Measurements from ENCODE around the gene TBL3.

Gene TBL3

GRCh38 chr16:1964506-1965395, 7.1 kb upstream of the TBL3 start, which contains the start of gene RPS2 (continued):
- peak; percentile 90 for TF ChIP-seq BCL11B (tag by site-specific recombination; IDR thresholded peaks at IDR 0.05; ENCODE audit: low read depth)
- TF ChIP-seq ZNF513 (tag by site-specific recombination; IDR thresholded peaks at IDR 0.05), result peak; percentile 46; the same call in 1 of the 2 replicates
- peak; percentile 62 for TF ChIP-seq GFI1B (tag by site-specific recombination; IDR thresholded peaks at IDR 0.05)
- 0 out of 2 replicates have a peak, but pooled peaks have one; percentile 41 for TF ChIP-seq ZNF610 (tag by site-specific recombination; IDR thresholded peaks at IDR 0.05; ENCODE audit: borderline replicate concordance)
- TF ChIP-seq REST (tag by site-specific recombination; IDR thresholded peaks at IDR 0.05), result peak; percentile 12; the same call in 1 of the 2 replicates
- TF ChIP-seq IKZF3 (tag by site-specific recombination; IDR thresholded peaks at IDR 0.05), result 0 out of 2 replicates have a peak, but pooled peaks have one; percentile 6
- TF ChIP-seq ZNF521 (tag by site-specific recombination; IDR thresholded peaks at IDR 0.05), result no peak
- TF ChIP-seq TCF7L2 (IDR thresholded peaks at IDR 0.05; ENCODE audit: borderline replicate concordance, low read depth, low read length), result no peak
- 0 out of 2 replicates have a peak, but pooled peaks have one; percentile 21 for TF ChIP-seq KLF7 (tag by site-specific recombination; IDR thresholded peaks at IDR 0.05; ENCODE audit: borderline replicate concordance)
- TF ChIP-seq ZXDB (tag by site-specific recombination; IDR thresholded peaks at IDR 0.05), result peak; percentile 84
- peak; percentile 54; the same call in 1 of the 2 replicates for TF ChIP-seq ATF2 (tag by site-specific recombination; IDR thresholded peaks at IDR 0.05; ENCODE audit: low read depth)
- 0 out of 2 replicates have a peak, but pooled peaks have one; percentile 9 for TF ChIP-seq RBAK (tag by site-specific recombination; IDR thresholded peaks at IDR 0.05)
- TF ChIP-seq ZNF555 (tag by site-specific recombination; conservative IDR thresholded peaks at IDR 0.05), result no peak
- TF ChIP-seq ZNF600 (tag by site-specific recombination; IDR thresholded peaks at IDR 0.05), result peak; percentile 25; the same call in 1 of the 2 replicates
- peak; percentile 93 for TF ChIP-seq ZFHX2 (tag by site-specific recombination; conservative IDR thresholded peaks at IDR 0.05)
- peak; percentile 78; the same call in 1 of the 2 replicates for TF ChIP-seq ZNF2 (tag by site-specific recombination; IDR thresholded peaks at IDR 0.05)
- no peak for TF ChIP-seq ZNF19 (tag by site-specific recombination; IDR thresholded peaks at IDR 0.05; ENCODE audit: low read depth)
- peak; percentile 82; the same call in 1 of the 2 replicates for TF ChIP-seq ZSCAN5A (tag by site-specific recombination; IDR thresholded peaks at IDR 0.05)
- TF ChIP-seq ZBTB44 (tag by site-specific recombination; IDR thresholded peaks at IDR 0.05), result peak; percentile 42; the same call in 1 of the 2 replicates
- no peak for TF ChIP-seq ZNF280C (tag by site-specific recombination; IDR thresholded peaks at IDR 0.05)
- peak; percentile 64; the same call in 1 of the 2 replicates for TF ChIP-seq GLI4 (tag by site-specific recombination; IDR thresholded peaks at IDR 0.05)
- TF ChIP-seq ZNF692 (tag by site-specific recombination; IDR thresholded peaks at IDR 0.05), result peak; percentile 52; the same call in 1 of the 2 replicates
- no peak for TF ChIP-seq ZNF433 (tag by site-specific recombination; IDR thresholded peaks at IDR 0.05; ENCODE audit: low read depth)
- TF ChIP-seq SP3 (tag by site-specific recombination; IDR thresholded peaks at IDR 0.05), result peak; percentile 94

Measured in HEK293 (cell line).